SIG-M5 treated with dmso at 0.1 percent for 504 hours (cell line): ENCODE data around the gene OTUD5.

Source experiments
- DNase-seq: peaks from one replicate; lab custom pipeline; 2025; ENCODE audit not compliant: unreplicated experiment; lab: John Stamatoyannopoulos, UW

Gene OTUD5

DNA sequence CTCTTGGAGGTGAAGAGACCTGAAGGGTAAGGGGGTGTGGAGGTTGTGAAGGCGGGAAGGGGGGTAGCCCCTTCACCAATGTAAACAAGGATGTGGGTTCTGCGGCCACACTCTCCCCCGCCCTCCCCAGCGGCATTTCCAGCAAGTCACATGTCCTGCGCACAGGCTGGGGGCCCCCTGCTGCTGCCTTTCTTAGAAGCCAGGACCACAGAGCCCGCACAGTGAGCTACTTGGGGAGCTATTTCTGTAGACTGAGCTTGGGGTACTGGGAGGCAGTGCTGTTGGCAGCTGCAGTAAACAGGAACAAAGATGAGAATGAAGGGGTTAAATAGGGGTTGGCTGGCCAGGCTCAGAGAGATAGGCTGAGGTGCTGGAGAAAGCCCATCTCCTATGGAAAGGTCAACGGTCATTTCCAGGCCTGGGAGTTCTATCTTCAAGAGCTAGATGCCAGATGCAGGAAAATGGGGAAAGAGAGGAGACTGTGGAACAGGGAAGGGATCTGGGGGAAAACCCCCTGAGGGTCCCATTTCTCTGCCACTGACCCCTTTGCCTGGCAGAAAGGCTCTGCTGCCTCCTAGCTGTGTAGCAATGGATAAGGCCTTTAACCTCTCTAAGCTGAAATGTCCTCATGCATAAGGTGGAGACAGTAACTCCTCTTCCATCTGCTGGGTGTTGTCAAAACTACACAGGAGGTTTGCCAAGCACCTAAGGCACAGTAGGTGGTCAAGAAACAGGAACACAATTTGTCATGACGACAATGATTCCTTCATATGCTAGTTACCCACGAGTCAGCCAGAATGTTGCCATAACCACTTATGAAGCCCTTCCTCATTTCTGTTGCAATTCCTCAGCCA lies 20.1 kb downstream of the OTUD5 start:
- DNase-seq: peak; percentile 88

DNA sequence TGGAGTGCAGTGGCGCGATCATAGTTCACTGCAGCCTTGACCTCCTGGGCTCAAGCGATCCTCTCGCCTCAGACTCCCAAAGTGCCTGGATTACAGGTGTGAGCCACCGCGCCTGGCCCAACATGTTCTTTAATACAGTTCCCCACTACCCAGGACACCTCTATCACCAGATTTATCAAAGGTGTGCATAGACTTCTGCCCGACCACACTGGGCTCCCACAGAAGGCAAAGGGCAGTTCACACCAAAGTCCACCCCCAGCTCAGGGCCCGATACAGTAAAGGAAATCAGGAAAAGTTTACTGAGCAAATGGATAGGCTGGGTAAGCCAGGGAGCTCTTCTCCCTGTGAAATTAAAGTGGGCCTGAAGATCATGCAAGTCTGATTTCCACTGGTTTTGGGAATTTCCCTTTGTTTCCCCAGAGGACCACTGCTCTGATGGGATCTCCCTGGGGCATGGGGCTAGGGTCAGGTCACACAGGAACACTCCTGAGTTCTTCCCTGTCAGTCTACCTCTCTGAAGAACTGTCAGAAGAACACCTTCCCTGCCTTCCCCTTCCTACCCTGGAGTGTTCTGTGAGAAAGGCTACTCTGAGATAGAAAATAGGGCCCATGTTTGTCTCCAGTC lies 20.9 kb downstream of the OTUD5 start:
- no peak for DNase-seq

DNA sequence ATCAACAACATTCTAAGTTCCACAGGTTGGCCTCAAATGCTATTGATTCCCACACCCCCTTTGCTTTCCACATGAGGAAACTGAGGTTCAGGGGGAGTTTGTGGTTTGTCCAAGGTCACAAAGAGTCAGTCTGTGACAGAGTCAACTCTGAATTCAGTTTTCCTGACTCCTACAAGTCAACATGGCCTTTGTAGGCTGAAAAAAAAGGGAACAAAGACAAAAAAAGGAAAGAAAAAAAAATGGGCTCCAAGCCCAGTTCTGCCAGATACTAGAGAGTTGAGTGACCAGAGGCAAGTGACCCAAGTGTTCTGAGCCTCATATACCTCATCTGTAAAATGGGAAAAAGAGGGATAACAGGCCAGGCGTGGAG lies 22.1 kb downstream of the OTUD5 start:
- DNase-seq: no peak

DNA sequence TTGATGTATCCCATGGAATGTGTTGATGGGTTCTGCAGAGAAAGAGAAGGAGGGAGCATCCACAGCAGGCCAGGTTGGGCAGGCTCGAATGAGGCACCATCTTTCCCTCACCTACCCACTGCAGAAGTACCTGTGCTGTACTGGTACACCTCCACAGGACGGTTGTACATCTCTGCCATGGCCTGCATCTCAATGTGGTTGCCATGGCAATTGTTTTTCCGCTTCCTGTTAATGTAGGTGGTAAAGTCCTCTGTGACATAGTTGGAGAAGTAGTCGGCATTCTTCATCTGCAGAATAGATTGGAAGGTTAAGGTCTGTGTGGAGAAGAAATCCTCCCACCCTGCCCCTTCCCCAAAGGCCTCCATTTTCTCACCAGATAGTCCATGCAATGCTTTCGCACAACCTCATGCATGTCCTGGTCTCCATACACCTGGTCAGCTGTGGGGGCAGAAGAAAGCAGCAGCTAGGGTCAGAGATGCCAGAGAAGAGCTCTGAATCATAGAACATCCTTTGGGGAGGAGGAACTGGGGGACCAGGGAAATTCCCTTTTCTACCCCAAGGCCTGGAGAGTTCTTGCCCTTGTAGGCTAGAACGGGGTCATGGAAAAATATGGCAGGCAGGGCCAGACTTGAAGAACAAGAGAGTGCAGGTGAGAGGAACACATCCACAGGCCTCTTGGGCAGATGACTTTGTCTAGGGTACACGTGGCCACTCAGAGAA lies 22.7 kb downstream of the OTUD5 start:
- DNase-seq: no peak

DNA sequence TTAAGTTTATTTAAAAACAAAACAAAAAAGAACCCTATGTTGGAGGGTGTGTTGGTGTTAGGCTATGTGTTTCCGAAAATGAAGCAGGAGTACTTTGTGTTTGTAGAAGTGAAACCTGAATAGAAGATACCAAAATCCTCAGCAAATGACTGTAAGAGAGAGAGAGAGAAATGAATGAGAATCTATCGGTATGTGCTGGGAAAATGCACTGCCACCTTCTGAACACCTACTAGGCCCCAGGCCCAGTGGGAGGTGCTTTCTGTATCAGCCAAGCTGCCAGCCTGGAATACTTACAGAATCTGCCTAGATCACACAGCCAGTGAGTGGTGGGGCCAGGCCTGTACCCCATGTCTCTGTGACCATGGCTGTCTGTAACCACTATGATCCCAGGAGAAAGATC lies 23.6 kb downstream of the OTUD5 start:
- DNase-seq: no peak

DNA sequence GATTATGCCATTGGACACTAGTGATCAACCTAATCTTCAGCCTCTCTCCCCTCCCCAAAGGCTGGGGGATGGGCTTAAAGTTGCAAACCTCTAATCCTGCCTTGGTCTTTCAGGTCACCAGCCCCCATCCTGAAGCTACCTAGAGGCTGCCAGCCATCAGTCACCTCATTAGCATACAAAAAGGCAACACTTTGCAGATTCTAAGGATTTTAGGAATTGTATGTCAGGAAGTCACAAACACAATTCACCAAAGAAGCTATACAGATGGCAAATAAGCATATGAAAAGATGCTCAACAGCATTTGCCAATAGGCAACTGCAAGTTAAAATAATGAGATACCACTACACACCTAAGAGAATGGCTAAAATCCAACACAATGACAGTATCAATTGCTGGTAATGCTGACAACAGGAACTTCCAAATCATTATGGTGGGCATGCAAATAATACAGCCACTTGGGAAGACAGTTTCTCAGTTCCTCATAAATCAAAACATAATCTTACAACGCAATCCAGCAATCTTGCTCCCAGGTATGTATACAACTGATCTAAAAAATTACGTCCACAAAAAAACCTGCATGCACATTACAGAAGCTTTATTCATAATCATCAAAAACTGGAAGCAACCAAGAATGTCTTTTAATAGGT lies 29.5 kb downstream of the OTUD5 start:
- no peak for DNase-seq

DNA sequence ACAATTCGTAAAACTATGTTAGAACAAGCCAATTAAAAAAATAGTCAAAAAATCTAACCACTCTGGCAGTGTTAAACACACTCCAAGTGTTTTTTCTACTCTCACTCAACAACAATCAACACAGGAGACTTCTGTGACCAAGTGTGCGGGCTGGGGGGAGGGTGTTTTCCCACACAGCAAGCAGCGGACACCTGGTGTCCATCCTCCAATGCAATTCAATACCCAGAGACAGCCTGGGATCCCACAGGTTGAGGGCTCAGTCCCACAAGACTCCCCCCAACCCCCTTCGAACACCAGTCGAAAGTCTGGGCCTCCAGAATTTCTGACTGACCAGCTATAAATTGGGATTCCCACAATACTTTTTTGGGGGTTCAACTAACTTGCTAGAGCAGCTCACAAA lies 30.3 kb downstream of the OTUD5 start:
- DNase-seq: no peak

DNA sequence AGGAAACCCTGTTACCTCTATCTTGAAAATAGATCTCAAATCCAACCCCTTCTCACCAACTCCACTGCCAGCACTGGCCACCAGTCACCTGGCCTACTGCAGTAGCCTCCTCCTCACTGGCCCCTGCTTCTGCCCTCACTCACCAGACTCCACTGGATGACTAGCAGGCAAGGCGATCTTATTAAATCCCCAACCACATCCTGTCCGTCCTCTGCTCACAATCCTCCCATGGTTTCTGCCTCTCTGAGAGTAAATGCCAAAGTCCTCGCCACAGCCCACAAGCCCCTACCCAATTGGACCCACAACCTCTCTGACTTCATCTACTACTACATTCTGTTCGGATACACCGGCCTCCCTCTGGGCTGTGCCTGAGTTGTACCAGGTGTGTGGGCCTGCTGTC lies 33.1 kb downstream of the OTUD5 start:
- DNase-seq: no peak

DNA sequence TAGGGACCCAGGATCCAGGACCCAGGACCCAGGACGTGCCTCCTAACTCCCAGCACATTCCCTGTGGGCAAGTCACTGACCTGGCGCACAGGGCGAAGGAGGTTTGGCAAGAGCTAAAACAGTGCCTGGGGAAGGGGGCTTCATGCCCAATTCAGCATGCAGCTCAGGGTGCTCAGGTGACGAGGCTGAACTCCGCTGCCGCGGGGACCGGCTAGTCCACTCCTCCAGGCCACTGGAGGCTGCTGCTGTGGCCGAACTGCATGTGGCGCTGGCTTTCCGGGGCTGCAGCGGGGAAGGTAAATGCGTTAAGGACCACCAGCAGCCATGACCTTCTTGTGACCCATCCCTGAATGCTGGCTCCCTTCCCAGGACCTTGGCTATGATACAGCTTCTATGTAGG lies 33.6 kb downstream of the OTUD5 start:
- no peak for DNase-seq

DNA sequence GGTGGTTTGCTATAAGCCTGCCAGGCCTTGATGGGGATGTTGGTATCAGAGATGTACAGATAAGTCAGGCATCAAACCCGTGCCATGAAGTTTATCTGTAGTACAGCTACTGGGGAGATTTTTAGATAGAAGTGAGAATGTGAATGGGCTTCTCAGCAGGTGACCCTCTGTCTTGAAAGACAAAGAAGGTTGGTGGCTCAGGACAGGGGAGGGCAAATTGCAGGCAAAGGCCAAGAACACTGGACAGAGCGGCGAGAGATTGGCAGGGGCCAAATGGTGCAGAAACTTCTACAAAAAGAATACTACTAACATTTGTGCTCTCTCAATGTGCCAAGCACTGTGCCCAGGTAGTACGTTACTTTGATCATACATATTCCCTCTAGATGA lies 36.7 kb downstream of the OTUD5 start:
- no peak for DNase-seq

DNA sequence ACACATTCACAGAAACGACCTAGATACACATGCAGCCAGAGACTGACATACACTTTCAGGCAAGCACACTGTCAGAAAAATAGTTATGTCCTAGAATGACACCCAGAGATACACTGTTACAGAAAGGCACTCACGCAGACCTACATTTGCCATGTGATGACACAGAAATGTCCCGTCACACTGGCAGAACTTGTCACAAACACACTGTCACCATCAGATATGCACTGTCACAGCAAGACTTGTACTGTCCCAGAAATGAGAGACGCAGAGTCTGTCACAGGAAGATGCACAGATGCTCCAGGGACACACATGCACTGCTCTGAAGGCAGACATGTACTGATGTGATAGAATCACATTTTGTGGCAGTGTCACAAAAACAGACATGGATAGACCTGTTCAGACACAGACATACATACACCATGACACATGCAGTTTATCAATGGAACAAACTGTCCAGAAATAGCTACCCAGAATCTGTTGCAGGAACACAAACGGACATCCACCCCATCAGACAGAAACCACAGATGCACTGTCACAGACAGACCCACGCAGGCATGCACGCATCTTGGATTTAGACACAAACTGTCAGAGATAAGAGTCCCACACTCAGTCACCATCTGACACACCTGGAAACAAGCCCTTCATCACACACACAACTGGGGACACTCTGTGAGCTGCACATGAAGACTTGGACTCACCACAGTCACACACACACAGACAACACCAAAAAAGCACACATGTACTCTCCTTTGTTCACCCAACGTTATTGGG lies 37.3 kb downstream of the OTUD5 start:
- no peak for DNase-seq

DNA sequence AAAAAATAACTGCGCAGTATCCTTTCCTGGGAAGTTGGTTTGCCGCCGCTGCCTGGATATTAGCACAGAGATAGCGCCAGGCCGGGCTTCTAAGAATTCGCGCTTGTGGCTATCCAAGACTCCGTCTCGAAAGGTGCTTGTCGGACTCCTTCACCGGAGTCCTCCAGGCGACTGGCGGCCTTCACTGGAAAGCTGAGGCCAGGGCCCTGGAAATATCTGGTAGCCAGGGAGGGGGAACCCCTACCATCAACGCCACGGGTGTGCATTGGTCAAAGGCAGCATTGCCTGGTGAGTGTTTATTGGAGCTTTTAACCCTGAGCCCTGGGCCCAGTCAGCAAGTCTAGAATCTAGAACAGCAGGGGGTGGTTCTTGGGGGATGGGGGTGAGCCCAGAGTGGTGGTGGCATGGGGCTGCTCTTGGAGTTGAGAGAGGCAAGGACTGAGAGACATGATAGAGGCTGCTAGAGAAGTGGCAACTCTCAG lies 38.0 kb downstream of the OTUD5 start:
- no peak for DNase-seq

DNA sequence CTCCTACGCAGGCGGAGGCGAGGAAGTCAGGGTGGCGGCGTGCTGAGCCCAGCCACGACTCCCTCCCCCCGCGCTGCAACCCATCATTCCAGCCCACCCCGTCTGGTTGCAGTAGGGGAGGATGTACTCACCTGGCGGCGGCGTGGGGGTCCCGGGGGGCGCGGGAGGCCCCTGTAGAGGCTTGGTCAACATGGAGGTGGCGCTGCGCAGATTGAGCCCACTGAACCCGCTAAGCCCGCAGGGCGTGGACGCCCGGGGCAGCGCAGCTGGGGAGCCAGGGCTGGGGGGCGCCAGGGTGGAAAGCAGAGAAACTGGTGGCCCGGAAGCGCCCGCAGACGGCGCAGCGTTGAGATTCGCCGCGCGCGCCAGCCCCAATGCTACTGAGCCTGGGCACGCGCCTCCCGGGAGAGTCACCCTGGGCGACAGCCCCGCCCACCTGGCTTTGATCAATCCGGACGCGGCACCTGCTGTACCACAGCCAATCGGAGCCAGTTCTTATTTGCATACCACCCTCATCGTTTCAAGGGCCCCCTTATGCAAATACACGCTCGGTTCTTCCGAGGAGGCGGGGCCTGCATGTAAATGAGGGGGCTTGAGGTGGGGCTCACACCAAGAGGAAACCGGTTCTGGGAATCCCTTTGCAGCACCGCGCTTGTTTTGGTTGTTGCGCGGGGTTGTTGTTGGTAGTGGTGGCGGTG lies 38.6 kb downstream of the OTUD5 start, which contains the start of gene PIM2:
PIM2 (minus strand) TSS at position 382 of the 698 bp plus-strand sequence; CDS start at position 192, 190 bp downstream.
- DNase-seq: peak; percentile 89

DNA sequence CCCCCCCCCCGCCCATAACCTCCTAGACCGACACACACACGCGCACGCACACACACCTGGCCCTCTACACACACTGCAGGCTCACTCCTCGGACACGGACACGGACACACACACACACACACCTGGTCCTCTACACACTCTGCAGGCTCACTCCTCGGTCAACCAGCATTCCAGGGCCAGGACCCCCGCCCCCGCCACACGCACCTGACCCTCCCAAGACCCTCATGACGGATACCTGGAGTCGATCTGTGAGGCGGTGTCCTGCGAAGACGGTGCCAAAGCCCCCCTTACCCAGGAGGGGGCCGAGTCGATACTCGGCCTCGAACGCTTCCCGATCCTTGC lies 39.1 kb downstream of the OTUD5 start:
- no peak for DNase-seq

DNA sequence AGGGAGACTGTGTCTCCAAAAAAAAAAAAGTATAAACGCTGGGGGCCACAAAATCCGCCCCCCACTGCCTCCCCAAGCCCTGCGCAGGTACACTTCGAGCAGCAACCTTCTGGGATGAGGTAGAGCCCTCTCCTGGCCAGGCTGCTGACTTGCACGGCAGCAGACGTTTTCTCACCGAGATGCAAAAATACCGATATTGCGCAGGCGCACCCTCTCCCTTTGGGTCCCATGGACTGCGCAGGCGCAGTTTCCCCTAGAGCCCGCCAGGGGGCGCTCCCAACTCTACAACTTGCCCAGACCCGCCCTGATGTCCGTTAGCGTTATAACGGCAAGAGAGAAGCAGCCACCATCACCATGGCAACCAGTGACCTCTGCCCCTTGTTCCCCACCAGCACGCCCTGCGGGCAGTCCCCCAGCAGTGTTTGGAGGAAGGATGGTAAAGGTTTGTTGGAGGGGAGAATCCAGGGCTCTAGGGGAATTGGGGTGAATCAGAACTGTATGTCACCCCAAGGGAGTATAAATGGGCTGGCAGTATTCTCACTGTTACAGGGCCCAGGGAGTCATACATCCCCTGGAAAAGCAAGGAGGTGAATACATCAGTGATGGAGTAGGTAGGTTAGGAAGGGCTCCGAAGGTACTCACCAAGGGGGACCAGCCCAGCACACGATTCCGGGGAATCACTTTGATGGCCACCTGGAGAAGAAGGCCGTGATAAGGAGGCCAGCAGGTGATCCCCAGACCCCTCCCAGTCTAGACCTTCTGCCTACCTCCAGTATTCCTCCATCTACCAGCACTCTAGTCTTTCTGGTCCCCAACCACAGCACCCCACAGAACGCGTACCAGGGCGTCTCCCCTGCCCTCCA lies 40.0 kb downstream of the OTUD5 start:
- DNase-seq: peak; percentile 92

DNA sequence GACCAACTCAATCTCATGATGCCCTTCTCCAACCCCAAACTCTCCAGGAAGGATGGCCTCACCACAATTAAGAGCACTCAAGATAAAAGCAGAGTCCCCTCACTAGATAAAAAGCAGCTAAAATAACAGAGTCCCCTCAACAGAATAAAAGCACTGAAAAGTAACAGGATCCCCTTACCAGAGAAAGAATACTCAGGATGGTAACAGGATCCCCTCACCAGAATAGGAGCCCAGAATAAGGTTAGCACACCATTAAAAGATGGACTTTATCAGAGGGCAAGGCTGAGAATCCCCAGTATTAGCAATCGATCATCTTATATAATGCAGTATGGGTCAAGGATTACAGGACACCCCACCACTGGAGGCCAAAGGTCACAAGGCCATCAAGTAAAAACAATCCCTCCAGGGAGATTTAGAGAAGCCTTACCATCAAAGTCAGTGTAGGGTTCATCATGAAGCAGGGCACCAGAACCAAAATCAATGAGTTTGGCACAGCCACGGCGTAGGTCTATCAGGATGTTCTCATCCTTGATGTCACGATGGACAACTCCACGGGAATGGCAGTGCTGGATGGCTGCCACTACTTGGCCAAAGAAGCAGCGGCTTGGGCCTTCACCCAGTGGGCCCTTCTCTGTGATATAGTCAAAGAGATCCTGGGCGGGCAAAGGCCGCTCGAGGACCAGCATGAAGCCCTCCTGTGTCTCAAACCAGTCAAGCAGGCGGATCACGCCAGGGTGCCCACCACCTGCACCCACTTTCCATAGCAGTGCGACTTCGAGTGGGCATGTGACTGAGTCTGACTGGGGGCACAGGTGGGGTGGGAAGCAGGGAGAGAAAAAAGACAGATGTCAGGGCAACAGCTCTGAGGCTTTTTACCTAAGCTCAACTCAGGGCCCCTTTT lies 42.6 kb downstream of the OTUD5 start:
- DNase-seq: no peak

DNA sequence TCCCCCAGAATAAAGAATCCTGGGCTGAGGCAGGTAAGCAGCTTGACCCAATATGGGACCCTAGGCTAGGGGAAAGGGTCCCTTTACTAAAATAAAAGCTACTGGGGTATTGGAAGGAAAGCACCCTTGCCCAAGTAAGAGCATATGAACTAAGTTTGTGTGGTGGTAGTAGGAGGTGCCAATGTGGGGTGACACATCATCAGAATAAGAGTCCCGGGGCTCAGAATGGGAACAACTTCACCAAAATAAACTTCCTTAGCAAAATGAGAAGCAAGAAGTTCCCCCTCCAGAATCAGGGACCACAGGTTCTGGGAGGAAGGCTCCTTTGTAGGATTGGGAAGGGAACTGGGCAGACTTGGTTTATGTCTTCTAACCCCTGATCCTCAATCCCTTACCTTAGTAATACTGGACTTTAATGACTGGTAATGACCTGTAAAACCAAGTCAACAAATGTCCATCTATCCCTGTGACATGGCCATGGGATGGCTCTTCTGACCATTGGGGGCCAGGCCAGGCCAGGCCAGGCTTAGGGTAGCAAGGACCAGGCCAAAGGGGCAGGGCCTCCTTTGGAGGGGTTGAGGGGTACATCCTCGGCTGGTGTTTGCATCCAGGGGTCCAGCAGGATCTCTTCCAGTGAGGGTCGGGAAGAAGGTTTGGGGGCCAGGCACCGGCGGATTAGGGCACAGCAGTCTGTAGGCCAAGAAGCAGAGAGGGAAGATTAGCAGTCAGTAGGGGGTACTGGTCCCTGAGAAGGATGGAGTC lies 43.6 kb downstream of the OTUD5 start:
- DNase-seq: no peak
